Right hindlimb (tissue), 1 donor: Measurements from ENCODE around the gene GNAQ.
"Not testable (repeated sequence)": the region's sequence is repeated elsewhere in the genome, so short reads cannot be mapped to it uniquely, and the experiment has no call there.

Experiments used
- DNase-seq: peaks from one replicate; pipeline ENCODE4 v3.0.0-alpha.2; 2018

The GNAQ gene

DNA sequence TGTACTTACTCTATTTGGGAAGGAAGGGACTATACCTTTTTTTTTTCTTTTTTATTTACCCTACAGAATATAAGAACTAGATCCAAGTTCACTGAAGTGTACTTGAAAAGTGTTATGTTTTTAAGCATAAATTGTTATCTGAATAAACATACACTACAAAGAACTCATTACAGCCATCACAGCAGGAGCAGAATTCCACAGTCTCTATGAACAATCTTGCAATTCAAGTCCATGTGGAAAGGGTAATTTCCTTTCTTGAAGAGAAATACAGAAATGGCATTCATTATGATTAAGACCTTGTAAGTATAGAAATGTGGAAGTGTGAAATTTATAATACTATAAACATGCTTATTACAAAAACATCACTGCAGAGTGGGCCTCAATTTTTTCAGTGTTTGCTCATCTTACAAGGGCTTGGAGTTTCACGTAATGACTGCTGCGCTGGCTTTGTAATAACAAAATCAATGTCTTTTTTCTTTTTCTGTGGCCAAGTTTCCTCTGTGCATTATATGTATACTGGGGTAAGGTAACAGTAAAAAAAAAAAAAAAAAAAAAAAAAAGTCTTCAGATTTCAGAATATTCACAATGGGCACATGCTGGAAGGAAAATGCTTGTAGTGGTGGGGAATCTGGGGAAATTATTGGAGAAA is 306.4 kb downstream of the GNAQ start:
- DNase-seq, result no peak

DNA sequence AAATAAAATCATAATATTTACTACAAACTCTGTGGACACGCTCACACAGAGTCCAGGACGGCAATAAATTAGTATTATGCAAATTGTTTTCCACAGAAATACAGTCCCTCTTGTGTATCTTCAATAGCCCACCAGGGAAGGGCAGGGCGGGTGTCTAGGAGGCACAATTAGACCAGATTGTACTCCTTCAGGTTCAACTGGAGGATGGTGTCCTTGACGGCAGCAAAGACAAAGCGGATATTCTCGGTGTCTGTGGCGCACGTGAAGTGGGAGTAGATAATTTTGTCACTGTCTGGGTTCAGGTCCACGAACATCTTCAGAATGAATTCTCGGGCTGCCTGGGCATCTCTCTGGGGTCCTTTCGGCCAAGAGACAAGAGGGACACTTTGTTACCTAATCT is 310.5 kb downstream of the GNAQ start:
- DNase-seq, result not testable (repeated sequence)

DNA sequence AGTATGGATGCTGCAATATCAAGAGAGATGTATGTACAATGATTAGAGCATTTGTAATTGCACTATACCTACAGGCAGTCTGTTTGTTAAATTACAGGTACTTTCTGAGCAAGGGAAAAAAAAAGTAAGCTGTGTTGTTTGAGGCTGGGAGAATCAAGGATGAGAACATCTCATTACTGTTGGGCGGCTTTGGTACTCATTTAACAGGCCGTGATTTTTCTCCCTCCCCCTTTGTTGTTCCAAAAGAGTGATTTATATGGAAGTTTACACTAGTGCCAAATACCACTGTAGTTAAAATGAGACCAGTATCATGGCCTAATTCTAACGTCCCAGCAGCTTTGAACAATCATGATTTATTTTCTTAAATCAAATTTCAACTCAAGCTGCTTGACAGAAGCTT is 312.3 kb downstream of the GNAQ start:
- DNase-seq, result no peak

DNA sequence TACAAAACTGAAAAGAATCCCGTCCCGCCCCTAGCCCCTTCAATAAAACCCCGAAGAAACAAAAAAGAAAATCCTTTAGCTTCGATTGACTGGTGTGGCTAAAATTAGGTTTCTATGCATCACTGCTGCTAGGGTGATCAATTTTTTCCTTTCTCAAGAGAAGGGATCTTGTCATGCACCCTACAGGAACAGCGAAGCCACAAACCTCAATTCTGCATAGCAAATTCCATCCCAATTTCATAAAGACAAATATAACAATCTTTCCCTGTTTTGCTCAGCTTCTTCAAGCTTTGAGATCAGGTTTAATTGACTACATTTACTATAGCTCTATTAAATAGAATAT is 313.3 kb downstream of the GNAQ start:
- not testable (repeated sequence) for DNase-seq

DNA sequence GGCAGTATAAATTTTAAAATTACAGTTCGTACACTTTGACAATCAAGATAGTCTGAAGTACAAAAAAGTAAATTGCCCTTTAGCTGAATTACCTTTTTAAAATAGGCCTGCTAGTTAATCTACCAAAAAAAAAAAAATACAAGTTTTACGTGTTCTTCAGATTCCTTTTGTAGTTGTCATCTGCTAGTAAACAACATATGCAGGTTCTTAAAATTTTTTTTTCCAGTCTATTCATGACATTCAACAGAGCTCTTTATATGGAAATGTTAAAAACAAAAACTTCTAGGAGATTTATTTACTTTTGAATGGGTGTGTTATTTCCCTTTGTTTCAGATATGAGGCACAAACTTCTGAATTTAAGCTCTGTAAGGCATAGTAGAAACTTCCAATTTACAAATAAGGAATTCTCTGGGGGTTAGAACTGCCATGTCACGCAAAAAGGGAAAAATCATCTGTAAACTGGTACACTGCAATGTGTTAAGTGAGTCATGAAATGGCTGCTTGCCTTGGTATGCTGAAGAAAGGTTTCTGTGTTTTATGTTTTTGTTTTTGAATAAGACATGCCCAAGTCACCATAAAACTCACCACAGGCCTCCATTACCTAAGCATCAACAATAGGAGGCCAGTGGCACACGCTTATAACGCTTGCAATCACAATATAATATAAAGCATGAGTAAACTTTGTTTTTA is 313.9 kb downstream of the GNAQ start:
- DNase-seq, result not testable (repeated sequence)

DNA sequence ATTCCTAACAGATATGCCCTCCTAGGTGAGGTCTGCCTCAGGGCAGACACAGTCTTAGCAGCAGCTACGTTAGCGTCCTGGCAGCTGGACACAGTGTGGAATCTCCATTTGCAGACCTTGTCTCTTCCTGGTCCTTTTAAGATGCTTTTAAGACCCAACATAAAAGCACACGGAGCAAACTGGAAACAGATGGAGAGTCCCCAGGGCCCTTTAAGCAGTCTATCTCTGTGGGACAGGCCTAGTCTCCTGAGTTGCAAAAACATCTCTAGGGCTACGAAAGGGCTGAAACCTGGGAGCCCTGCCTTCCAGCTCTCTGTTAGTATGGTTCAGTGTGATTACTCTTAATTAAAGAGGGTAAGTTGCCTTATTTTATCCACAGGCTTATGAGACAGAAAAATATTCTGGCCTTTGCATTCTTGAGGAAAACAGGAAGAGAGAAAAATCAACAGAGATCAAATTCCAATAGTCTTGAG is 317.5 kb downstream of the GNAQ start:
- DNase-seq, result no peak

DNA sequence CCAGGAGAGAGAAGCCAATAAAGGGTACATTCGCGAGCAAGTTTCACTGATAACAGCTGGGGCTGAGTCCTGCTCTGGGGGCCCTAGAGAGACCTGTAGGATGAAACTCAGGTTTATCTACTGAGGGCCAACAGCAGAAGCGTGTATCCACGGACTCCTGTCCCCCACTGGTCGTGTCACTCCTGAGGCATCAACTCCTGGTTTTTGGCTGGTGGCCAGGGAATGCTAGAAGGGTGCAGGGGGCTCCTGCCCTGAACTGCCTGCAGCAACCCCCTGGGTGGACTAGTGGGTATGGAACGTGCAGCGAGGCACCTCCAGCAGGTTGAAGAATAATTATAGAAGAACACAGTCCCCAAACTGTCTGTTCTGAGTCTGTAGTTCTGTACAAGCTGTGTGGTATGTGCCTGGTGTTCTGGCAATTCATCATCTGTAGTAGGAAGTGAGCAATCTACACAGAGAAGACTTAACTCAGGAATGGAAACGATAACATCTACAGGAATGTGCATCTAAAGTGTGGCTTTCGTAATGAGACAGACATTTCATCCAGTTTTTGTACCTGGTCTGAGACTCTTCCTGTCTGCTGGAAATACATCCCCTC is 319.0 kb downstream of the GNAQ start:
- no peak for DNase-seq

DNA sequence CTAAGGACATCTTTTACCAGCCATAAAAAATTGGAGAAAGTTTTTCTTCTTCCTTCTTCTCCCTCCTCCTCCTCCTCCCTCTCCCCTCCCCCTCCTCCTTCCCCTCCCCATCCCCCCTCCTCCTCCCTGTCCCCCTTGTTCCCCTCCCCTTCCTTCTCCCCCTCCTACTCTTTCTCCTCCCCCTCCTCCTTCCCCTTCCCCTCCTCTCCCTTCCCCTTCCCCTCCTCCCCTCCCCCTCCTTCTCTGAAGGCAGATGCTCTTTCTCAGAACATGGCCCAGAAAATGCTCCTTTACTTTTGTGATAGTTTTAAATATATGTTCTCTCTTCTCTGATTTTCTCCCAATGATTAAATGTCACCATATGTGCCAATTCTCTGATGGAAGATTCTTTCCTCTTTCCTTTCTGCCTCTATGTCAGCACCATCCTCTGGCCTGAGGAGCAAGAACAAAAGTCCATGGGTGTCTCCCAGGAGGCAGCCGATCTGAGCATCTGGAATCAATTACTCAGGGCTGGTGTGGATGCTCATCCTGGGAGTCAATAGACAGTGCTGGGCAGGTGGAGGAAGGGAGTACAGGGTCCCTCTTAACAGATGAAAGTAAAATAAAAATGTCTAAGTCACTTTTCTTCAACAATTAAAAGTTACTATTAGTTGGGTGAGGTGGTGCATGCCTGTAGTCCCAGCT is 320.5 kb downstream of the GNAQ start:
- DNase-seq, result no peak

DNA sequence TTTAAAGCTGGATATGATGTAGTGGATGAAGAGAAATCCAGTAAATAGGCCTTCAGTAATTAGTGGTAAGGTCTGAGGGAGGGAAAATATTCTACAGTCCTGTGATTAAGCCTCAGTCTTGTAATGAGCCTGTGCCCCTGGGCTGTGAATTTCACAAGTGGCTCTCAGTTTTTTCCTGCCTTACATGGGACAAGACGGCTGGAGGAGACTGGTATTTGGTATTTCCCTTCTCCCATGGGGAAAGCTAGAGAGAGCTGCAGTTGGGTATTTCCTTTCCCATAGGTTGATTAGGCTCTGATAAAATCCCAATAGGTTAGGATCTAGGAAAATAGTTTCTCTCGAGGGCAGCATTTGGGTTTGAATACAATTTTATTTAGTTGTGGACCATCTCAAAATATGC is 321.3 kb downstream of the GNAQ start:
- DNase-seq, result no peak

DNA sequence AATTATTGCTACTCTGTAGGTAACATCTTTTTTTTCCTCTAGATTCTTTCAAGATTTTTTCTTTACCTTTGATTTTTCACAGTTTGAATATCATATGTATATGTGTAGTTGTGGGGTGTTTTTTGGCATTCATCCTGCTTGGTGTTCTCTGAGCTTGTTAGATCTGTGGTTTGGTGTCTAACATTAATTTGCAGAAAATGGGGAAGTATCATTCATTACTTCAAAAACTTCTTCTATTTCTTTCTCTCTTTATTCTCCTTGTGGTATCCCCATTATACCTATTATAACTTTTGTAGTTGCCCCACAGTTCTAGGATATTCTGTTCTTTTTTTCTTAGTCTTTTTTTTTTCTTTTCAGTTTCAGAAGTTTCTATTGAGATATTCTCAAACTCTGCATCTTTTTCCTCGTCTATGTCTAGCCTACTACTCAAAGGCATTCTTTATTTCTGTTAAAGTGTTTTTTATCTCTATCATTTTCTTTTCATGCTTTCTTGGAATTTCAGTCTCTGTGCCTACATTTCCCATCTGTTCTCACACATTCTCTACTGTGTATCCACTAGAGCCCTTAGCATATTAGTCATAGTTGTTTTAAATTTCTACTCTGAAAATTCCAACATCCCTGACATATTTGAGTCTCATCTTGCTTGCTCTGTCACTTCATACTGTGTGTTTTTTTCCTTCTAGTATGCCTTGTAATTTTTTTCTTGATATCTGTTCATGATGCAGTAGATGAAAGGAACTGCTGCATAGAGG is 323.4 kb downstream of the GNAQ start:
- no peak for DNase-seq

DNA sequence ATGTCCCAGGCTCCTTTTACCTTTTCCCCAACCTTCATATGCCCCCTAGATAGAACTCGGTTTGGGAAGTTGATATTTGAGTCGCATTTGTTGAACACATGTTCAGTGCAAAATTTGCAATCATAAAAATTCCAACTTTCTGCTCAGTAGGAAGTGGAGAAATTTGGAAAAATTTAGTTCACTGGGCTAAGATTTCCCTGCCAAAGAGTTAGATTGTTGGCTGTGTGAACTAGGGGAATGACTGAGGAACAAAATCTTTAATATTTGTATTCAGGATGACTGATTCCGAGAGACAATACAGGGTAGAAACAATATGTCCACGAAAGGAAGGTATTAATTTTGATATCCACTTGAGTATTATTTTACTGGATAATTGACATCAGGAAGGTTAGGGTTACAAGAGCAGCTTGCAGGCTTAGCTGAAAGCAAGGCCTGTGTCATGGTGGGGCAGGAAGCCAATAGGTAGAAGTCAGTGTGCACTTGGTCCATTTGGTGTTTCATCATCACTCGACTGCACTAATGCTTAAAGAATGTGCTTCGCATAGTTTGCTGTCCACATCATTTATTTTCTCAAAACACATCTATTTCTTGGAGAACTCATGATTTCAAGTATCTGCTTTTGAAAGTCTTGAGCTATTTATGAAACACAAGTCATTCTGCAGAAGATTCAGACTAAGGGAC is 324.1 kb downstream of the GNAQ start:
- peak; percentile 49 for DNase-seq

DNA sequence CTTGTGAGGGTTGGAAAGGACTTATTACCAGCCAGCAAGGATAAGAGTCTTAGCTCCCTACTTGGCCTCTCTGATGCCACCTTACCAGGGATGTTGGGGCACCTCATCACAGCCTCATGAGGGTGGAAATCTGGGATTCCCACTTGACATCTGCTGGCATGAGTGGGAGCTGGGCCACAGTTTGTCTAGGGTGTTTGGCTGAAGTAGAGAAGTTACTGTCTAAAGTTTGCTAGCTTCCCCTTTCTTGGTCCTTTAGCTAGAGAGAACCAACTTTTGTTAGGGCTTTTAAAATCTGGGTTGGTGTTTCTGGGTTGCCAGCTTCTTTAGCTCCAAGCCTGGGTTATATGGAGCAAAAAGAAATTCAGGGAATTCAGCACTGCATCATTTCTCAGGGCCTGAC is 326.0 kb downstream of the GNAQ start:
- DNase-seq, result no peak

DNA sequence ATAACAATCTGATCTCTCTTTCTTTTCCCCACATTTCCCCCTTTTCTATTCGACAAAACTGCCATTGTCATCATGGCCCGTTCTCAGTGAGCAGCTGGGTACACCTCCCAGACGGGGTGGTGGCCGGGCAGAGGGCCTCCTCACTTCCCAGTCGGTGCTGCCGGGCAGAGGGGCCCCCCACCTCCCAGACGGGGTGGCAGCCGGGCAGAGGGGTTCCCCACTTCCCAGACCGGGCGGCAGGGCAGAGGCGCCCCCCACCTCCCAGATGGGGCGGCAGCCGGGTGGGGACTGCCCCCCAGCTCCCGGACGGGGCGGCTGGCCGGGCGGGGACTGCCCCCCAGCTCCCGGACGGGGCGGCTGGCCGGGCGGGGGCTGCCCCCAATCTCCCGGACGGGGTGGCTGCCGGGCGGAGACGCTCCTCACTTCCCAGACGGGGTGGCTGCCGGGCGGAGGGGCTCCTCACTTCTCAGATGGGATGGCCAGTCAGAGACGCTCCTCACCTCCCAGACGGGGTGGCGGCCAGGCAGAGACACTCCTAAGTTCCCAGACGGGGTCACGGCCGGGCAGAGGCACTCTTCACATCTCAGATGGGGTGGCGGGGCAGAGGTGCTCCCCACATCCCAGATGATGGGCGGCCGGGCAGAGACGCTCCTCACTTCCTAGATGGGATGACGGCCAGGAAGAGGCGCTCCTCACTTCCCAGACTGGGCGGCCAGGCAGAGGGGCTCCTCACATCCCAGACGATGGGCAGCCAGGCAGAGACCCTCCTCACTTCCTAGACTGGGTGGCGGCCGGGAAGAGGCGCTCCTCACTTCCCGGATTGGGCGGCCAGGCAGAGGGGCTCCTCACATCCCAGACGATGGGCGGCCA is 328.9 kb downstream of the GNAQ start:
- not testable (repeated sequence) for DNase-seq

DNA sequence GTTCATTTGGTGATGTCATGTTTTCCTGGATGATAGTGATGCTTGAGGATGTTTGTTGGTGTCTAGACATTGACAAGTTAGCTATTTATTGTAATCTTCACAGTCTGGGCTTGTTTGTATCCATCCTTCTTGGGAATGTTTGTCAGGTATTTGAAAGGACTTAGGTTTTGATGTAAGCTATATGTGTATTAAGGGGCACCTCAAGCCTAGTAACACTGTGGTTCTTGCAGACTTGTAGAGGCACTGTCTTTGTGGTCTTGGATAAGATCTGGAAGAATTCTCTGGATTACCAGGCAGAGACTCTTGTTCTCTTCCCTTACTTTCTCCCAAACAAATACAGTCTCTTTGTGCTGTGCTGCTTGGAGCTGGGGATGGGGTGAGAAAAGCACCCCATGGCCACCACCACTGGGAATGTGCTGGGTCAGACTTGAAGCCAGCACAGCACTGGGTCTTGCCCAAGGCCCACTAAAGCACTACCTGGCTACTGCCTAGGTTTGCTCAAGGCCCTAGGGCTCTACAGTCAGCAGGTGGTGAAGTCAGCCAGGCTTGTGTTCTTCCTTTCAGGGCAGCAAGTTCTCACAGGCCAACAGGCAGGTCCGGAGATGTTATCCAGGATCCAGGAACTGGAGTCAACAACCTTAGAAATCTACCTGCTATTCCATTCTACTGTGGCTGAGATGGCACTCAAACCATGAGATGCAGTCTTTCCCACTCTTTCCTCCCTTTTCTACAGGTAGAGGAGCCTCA is 334.2 kb downstream of the GNAQ start:
- DNase-seq, result no peak

DNA sequence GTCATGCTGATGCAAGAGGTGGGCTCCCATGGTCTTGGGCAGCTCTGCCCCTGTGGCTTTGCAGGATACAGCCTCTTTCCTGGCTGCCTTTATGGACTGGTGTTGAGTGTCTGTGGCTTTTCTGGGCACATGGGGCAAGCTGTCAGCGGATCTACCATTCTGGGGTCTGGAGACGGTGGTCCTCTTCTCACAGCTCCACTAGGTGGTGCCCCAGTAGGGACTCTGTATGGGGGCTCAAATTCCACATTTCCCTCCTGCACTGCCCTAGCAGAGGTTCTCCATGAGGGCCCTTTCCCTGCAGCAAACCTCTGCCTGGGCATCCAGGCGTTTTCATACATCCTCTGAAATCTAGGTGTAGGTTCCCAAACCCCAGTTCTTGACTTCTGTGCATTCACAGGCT is 340.9 kb downstream of the GNAQ start:
- DNase-seq, result not testable (repeated sequence)

DNA sequence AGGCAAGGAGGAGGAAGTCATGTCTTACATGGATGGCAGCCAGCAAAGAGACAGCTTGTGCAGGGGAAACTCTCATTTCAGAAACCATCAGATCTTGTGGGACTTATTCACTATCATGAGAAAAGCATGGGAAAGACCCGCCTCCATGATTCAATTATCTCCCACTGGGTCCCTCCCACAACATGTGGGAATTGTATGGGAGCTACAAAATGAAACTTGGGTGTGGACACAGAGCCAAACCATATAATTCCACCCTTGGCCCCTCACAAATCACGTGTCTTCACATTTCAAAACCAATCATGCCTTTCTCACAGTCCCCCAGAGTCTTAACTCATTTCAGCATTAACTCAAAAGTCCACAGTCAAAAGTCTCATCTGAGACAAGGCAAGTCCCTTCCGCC is 341.5 kb downstream of the GNAQ start:
- not testable (repeated sequence) for DNase-seq

DNA sequence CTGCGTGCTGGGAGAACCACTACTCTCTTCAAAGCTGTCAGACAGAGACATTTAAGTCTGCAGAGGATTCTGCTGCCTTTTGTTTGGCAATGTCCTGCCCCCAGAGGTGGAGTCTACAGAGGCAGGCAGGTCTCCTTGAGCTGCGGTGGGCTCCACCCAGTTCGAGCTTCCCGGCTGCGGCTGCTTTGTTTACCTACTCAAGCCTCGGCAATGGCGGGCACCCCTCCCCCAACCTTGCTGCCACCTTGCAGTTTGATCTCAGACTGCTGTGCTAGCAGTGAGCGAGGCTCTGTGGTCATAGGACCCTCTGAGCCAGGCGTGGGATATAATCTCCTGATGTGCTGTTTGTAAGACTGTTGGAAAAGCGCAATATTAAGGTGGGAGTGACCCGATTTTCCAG is 343.9 kb downstream of the GNAQ start:
- not testable (repeated sequence) for DNase-seq

DNA sequence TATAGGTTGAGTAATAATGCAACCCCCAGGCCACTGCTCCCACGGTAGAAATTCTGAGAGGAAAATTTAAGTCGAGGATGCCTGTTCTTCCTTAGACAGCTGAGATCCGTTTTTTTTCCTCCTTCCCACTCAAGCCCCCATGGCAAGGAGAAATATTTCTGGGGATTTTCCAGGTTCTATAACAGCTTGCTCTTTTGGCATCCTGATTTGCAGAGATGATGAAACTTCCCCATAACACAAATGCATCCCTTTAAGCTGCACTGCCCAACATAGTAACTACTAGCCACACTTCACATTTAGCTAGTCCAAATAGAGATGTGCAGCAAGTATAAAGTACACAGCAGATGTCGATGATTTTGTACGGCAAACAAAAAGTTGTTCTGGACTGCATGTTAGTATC is 351.0 kb downstream of the GNAQ start:
- no peak for DNase-seq

DNA sequence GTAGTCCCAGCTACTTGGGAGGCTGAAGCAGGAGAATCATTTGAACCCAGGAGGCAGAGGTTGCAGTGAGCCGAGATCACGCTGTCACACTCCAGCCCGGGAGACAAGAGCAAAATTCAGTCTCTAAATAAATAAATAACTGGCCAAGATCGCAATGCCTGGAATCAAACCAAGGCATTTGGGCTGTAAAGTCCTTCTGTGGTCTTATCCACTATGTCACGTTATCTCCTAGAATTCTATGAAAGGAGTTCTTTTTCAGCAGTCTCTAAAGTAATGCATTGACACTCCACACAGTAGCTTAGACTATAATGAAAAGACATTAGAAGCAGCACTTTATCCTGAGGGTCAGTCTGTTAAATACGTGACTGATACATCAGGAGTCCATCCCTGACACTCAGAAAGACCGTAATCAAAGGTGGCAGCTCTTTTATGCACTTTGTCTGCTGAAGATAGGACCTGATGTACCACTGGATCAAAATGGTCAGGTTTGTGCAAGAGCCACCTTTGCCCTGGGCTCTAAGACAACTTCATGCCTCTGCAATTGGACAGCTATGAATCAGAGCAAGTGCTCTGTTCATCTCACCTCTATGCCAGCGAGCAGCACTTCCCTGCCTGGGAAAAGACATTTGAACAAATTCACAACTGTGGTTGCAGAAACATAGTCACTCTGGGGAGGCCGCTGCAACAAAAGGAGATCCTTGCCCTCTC is 351.8 kb downstream of the GNAQ start:
- no peak for DNase-seq

DNA sequence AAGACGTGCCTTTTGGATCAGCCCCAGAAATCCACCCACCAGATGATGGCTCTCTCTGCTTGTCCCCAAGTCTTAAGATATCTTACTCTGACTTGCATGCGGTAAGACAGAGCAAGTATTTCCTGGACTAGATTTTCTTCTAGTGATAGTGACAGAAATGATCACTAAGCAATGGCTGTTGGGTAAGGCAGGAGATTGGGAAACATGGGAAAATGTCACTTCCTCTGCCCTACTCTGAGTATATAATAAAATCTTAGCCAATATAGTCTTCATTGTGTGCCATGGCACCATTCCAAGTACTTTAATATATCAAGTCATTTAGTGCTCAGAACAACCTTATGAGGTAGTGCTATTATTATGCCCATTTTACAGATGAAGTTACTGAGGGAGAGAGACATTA is 352.5 kb downstream of the GNAQ start:
- no peak for DNase-seq
